Fibroblast of mammary gland (primary cell): ENCODE data around the gene CCDC24.

Experiments used
- DNase-seq: peaks from one replicate; pipeline ENCODE4 v3.0.0-alpha.2; 2010; ENCODE audit warnings: low read depth
- H3K4me3 ChIP-seq: 2 replicates; pipeline ENCODE4 v1.5.1; 2011; ENCODE audit warnings: low read depth, mild to moderate bottlenecking, low read length, moderate library complexity; ENCODE audit not compliant: control insufficient read depth
- TF ChIP-seq, protein P1 (sequence below): conservative IDR thresholded peaks from 2 replicates; pipeline ENCODE4 v1.5.1; 2011; ENCODE audit warnings: low read depth, low read length, inconsistent platforms; ENCODE audit not compliant: control insufficient read depth, insufficient read depth

The CCDC24 gene

DNA sequence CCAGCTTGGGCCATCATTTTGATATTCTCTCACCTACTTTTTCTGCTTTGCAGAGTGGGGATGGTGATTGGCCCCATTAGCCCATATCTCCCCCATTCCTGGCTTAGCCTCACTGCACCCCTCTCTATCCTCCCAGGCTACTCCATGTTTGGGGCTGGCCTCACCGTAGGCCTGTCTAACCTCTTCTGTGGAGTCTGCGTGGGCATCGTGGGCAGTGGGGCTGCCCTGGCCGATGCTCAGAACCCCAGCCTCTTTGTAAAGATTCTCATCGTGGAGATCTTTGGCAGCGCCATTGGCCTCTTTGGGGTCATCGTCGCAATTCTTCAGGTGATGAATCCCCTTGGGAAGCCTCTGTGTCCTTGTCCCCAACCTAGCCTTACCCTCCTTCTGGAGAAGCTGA lies 14.5 kb upstream of the CCDC24 start:
- TF ChIP-seq, protein P1, sequence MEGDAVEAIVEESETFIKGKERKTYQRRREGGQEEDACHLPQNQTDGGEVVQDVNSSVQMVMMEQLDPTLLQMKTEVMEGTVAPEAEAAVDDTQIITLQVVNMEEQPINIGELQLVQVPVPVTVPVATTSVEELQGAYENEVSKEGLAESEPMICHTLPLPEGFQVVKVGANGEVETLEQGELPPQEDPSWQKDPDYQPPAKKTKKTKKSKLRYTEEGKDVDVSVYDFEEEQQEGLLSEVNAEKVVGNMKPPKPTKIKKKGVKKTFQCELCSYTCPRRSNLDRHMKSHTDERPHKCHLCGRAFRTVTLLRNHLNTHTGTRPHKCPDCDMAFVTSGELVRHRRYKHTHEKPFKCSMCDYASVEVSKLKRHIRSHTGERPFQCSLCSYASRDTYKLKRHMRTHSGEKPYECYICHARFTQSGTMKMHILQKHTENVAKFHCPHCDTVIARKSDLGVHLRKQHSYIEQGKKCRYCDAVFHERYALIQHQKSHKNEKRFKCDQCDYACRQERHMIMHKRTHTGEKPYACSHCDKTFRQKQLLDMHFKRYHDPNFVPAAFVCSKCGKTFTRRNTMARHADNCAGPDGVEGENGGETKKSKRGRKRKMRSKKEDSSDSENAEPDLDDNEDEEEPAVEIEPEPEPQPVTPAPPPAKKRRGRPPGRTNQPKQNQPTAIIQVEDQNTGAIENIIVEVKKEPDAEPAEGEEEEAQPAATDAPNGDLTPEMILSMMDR = no peak
- no peak overlapping the region for H3K4me3 ChIP-seq

DNA sequence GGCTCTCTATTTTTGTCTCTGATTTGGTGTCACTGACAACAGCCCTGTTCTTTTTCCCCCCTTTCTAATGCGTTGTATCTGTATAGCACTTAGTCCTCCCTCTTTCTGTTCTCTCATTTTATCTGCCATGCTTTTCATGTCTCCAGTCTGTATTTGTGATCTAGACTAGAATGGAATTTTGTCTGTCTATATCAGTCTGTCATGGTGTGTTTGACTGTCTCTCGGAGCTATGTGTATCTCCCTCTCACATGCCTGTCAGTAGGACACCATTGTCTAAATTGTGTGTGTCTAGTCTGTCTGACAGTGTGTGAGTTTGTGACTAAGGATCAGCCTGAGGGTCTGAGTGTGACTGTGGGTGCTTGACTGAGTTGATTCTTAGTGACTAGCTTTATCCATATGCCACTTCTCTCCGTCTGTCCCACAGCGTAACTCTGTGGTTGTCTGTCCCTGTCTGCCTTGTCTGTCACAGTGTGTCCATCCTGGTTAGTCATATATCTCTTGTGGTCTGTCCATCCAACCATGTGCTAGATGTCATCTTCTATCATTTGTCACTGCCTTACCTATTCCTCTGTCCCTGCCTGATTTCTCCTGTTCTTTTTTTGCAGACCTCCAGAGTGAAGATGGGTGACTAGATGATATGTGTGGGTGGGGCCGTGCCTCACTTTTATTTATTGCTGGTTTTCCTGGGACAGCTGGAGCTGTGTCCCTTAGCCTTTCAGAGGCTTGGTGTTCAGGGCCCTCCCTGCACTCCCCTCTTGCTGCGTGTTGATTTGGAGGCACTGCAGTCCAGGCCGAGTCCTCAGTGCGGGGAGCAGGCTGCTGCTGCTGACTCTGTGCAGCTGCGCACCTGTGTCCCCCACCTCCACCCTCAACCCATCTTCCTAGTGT lies 13.8 kb upstream of the CCDC24 start:
- TF ChIP-seq, protein P1 = no peak
- DNase-seq = no peak
- no peak overlapping the region for H3K4me3 ChIP-seq

More for the DNA sequence above, 14.5 kb upstream of the CCDC24 start:
- DNase-seq = no peak

DNA sequence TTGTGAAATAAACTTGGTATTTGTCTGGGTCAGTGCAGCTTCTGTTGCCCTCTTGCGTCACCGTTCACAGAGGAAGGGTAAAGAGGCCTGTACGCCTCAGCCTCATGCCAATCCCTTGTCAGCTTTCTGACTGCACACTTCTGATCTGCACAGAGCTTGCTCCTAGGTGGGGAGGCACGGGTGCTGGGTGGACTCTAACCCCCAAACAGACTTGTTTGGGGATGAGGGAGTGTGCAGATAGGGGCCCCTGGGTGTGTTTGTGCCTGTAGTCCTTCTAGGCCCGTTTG lies 13.2 kb upstream of the CCDC24 start:
- peak overlapping the region; percentile 64 for H3K4me3 ChIP-seq
- no peak for DNase-seq
- TF ChIP-seq, protein P1 = no peak

DNA sequence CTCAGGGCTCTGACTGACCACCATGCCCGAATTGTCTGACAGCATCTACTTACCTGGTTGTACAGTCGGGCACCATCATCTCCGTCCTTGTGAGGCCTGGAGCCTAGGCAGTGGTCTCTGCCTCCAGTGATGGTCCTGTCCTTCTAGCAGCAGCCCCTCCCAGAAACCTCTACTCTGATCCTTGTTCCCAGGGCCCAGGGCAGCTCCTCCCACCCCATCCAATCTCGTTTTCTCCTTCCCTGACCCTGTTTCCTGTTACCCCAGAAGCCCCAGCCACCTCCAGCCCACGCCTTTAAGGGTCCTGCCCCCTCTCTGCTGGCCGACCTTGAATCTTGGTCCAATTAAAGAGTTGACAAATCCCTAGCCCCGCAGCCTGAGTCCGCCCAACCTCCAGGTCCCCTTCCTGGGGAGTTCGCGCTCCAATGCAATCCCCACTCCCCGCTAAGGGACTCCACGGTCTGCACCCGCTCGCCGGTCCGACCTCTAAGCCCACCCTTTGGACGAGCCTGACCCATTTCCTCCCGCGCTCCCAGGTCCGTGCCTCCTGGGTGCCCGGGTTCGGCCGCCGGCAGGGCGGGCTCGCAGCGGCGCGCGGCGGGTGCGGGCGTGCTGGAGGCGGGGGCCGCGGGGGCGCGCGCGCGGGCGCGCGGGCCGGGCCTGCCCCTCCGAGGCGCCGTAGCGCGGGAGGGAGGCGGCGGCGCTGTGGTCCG lies 12.7 kb upstream of the CCDC24 start, which contains the start of gene B4GALT2:
Gene B4GALT2 (plus strand): TSS at position 660 of the 710 bp plus-strand sequence. CDS start 1,951 bp downstream, outside the sequence.
- TF ChIP-seq, protein P1 = no peak
- peak; percentile 30 for DNase-seq
- peak within 1 kb of the TSS; percentile 66 for H3K4me3 ChIP-seq

DNA sequence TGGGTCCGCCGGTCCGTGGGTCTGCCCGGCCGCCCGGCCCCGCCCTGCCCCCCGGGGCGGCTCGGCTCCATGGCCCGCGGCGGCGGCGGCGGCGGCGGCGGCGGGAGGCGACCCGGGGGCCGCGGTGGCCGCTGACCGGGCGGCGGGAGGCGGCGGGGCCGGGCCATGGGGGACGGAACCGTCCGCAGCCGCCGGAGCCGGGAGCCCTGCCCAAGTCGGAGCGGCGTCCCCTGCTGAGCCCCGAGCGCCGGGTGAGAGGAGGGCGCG lies 12.2 kb upstream of the CCDC24 start:
- TF ChIP-seq, protein P1 = no peak
- no peak for DNase-seq
- peak overlapping the region; percentile 66 for H3K4me3 ChIP-seq

DNA sequence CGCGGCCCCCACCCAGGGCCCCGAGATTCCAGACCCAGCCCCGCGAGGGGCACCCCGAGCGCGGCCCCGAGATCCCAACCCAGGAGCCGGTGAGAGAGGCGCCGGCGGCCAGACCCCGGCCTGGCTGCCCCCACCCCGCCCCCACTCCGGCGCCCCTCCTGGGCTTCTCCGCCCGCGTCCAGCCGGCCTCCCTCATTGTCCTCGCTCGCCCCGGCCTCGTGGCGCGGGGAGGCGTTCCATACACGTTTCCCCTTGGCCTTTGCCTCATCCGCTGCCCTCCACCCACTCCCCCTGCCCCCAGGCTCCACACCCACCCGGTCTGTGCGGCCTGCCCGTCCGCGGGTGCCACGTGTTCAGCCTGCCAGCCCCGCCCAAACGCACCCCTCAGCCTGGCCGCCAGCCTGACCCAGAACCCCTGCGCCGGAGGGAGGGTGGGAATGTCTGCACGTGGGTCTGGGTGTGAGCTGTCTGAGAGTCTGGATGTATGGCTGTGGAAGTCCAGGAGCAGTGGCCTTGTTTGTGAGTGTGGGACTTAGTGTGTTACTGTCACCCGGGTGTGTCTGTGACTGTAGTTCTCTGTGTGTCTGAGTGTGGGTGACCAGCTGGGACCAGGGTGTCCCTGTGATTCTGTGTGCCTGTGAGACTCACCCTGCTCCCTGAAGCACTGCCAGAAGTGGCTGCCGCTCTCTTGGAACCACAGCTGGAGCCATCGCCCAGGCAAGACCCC lies 11.7 kb upstream of the CCDC24 start:
- TF ChIP-seq, protein P1 = no peak
- DNase-seq = peak; percentile 61
- peak overlapping the region; percentile 66 for H3K4me3 ChIP-seq
